ENCODE results near the gene ELFN2. TPM values are rescaled to one million over a fixed set of nuclear protein-coding genes. Genes with fewer than 3 reads are reported as not detected.

The ELFN2 gene
- polyA plus RNA-seq, 2 of the 4 experiments (the other 2 are of a cell fraction) = 0.94 to 8.1 TPM

- ATAC-seq (no peak), DNase-seq (ENCODE audit: low read depth in 1 of 2, low spot score in 1 of 2) (no peak), FAIRE-seq (no peak)
- Histone ChIP-seq H3K9me3 (no peaks in the 10 kb centered on the region), H3K4me1 (no peaks in the 10 kb centered on the region), H3K27ac (no peak overlapping the region), H3K4me2 (no peak overlapping the region), H3K4me3 (no peak overlapping the region)
- no peak for TF ChIP-seq EHMT2 (IDR thresholded peaks at IDR 0.05; ENCODE audit: low read depth)
- no peak for TF ChIP-seq FOSB (CRISPR knock-in tag; IDR thresholded peaks at IDR 0.05)
- no peak for TF ChIP-seq SMC3 (IDR thresholded peaks at IDR 0.05)
- TF ChIP-seq HES2 (IDR thresholded peaks at IDR 0.05) = no peak
- TF ChIP-seq TP53 (CRISPR knock-in tag; IDR thresholded peaks at IDR 0.05) = no peak
- ChIA-PET CTCF (no interaction called here), POLR2A (no interaction called here)
- WGBS (ENCODE audit: missing lambda C conversion rate) = 95% methylated on average over 10 of the region's 10 CpGs
These were observed 61.3 kb downstream of the ELFN2 start for GRCh38 chr22:37365950-37366349.

GRCh38 chr22:37363261-37363992 is 63.9 kb downstream of the ELFN2 start:
- Histone ChIP-seq H3K4me3 (no peak overlapping the region), H3K27ac (peak overlapping the region in 1 of 2 experiments; percentile 37; a peak in 1 of 6 replicates), H3K4me1 (no peaks in the 10 kb centered on the region), H3K9me3 (no peaks in the 10 kb centered on the region), H3K4me2 (no peak overlapping the region)
- TF ChIP-seq RNF2 (IDR thresholded peaks at IDR 0.05; ENCODE audit: borderline replicate concordance, low read depth) = no peak
- no peak for TF ChIP-seq EP300 (IDR thresholded peaks at IDR 0.05)
- no peak for TF ChIP-seq CEBPB (IDR thresholded peaks at IDR 0.05)
- no peak for TF ChIP-seq POLR2A (IDR thresholded peaks at IDR 0.05; ENCODE audit: low read length)
- TF ChIP-seq ESRRA (IDR thresholded peaks at IDR 0.05; ENCODE audit: borderline replicate concordance, low read length) = no peak
- TF ChIP-seq TP53 (CRISPR knock-in tag; IDR thresholded peaks at IDR 0.05) = no peak
- TF ChIP-seq REST (IDR thresholded peaks at IDR 0.05) = no peak
- TF ChIP-seq FOXS1 (CRISPR knock-in tag; IDR thresholded peaks at IDR 0.05) = no peak
- no peak for TF ChIP-seq EHMT2 (IDR thresholded peaks at IDR 0.05; ENCODE audit: low read depth)
- no peak for TF ChIP-seq ZSCAN20 (CRISPR knock-in tag; IDR thresholded peaks at IDR 0.05)
- TF ChIP-seq ELK1 (IDR thresholded peaks at IDR 0.05; ENCODE audit: low read depth, low read length) = no peak
- no peak for TF ChIP-seq EHF (CRISPR knock-in tag; IDR thresholded peaks at IDR 0.05)
- no peak for TF ChIP-seq SREBF2 (IDR thresholded peaks at IDR 0.05)
- TF ChIP-seq HDAC2 (IDR thresholded peaks at IDR 0.05) = no peak
- no peak for TF ChIP-seq USF2 (IDR thresholded peaks at IDR 0.05)
- no peak for TF ChIP-seq ZNF302 (CRISPR knock-in tag; IDR thresholded peaks at IDR 0.05)
- no peak for TF ChIP-seq CHD4 (IDR thresholded peaks at IDR 0.05; ENCODE audit: borderline replicate concordance)
- TF ChIP-seq NR3C1 (IDR thresholded peaks at IDR 0.05) = no peak
- TF ChIP-seq GATA3 (IDR thresholded peaks at IDR 0.05; ENCODE audit: borderline replicate concordance) = no peak
- no peak for TF ChIP-seq HOXA7 (CRISPR knock-in tag; IDR thresholded peaks at IDR 0.05)
- FAIRE-seq (no peak), DNase-seq (ENCODE audit: low read depth in 1 of 2, low spot score in 1 of 2) (no peak), ATAC-seq (no peak)
- CTCF ChIA-PET = interaction anchor here (1.1 kb wide), 1 partner anchor 93 kb away, joined by 3 read pairs; no protein-coding TSS in a partner anchor
- WGBS (ENCODE audit: missing lambda C conversion rate) = 94% methylated on average over 13 of the region's 15 CpGs
- POLR2A ChIA-PET = no interaction called here

All from A549 (cell line).